ENCODE data around the gene GDAP1L1.
"Not testable (repeated sequence)": the region's sequence is repeated elsewhere in the genome, so short reads cannot be mapped to it uniquely, and the experiment has no call there.

Gene GDAP1L1

GRCh38 chr20:44302736-44303135, 55.6 kb downstream of the GDAP1L1 start:
- no peak for DNase-seq (ENCODE audit: low spot score)

DNA sequence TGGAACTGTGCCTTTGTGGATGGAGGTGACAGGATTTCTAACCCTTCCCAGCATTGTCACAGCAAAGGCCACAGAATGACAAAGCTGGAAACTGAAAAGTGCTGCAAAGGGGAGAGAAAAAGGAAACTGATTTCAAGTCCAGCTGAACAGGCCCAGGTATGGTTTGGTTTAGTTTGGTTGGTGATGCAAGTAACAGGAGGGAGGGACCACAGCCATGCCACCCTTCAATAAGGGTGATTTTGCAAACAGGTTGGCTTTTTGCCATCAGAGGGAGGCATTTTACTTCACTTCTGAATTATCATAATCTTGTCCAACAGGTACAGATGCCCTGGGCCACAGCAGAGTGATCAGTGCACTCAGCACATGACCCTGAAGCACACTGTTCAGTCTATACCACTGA, 57.3 kb downstream of the GDAP1L1 start:
- no peak for DNase-seq (ENCODE audit: low spot score)

GRCh38 chr20:44306927-44307326, 59.8 kb downstream of the GDAP1L1 start:
- DNase-seq (ENCODE audit: low spot score): no peak

DNA sequence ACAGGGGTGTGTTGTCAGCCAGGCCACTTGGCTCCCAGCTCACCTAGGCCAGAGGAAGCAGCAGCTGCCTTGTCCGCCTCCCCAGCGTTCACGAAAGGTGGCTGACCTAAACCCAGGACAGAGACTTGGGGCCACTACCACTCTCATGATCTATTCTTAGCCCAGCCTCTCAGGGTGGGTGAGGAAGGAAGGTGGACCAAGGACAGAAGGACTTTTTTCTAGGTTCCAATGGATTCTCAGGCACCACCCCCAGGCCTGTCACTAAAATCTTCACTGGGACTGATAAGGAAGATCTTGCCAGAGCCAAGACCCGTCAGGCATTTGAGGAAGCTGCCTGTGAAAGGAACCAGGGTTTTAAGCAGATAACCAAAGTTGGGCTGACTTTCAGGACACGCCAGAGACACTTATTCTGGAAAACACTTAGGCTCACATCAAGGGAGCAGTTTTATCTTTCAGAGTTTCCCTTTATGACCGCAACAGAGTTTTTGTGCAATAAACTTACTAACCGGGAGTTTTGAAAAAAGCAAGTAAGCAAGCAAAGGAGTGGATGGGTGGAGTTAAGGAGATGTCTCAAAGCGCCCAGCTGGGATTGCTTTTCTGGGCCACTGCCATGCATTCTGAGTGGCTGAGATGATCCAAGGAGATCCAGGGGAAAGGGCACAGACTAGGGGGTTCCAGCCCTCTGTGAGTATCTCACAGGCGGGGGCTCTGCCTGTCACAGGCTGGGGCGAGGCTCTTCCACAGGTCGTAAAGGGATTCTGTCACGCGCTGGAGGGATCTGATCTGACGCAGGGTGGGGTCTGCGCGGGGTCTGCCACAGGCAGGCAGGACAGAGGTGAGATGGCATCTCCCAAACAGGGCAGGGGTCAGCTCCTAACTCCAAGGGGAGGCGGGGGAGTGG, 62.9 kb downstream of the GDAP1L1 start:
- no peak for DNase-seq (ENCODE audit: low spot score)

- DNase-seq (ENCODE audit: low spot score): peak; percentile 99
Measured at GRCh38 chr20:44310664-44311639, 63.8 kb downstream of the GDAP1L1 start, which contains the start of gene FITM2. TSS of gene FITM2 (minus strand) at chr20:44311202. CDS start at chr20:44311148, 54 bp downstream.

GRCh38 chr20:44314870-44315269, 67.8 kb downstream of the GDAP1L1 start:
- no peak for DNase-seq (ENCODE audit: low spot score)

- no peak for DNase-seq (ENCODE audit: low spot score)
Measured at GRCh38 chr20:44319839-44320422, 72.8 kb downstream of the GDAP1L1 start.

DNA sequence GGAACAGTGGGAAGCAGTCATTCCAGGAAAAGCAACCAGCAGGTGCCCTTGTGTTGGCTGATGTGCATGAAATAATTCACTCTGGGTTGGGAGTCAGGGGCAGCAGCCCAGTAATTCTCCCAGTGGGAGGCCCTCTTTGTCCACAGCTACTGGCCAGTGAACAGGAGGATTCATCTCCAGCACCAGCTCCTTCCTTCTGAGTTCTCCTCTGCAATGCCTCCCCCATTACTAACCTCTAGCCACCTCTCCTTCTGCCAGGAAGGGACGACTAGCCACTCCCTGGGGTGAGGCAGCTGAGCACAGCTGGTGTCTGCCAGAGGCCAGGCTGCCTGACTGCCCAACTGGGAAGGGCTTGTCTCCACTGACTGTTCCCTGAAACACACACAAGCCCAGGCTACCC, 77.2 kb downstream of the GDAP1L1 start:
- no peak for DNase-seq (ENCODE audit: low spot score)

GRCh38 chr20:44326391-44327159, 79.5 kb downstream of the GDAP1L1 start:
- DNase-seq (ENCODE audit: low spot score): no peak

DNA sequence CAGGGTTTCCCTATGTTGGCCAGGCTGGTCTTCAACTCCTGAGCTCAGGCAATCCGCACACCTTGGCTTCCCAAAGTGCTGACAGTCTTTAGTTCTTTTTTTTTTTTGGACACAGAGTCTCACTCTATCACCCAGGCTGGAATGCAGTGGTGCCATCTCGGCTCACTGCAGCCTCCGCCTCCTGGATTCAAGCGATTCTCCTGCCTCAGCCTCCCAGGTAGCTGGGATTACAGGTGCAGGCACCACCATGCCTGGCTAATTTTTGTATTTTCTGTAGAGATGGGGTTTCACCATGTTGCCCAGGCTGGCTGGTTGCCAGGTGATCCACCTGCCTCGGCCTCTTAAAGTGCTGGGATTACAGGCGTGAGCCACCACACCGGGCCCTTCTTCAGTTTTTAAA, 80.6 kb downstream of the GDAP1L1 start:
- not testable (repeated sequence) for DNase-seq (ENCODE audit: low spot score)

DNA sequence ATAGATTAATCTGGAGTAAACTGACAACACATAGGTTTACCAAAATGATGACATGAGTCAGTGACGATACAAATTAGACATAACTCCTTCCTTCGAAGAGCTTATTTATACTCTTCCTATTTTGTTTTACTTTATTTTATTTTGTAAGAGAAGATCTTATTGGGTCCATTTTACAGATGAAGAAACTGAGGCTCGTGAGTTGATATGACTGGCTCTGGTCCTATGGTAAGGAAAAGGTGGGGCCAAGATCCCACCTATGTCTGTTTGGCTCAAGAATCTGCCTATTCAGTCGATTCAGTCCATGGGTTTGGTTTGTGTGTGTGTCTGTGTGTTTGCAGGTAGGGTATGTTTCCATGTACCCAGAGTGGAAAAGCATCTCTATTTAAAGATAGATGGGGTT, 81.3 kb downstream of the GDAP1L1 start:
- DNase-seq (ENCODE audit: low spot score): no peak

All from HuH-7 (cell line).